Osteoblast (primary cell): ENCODE measurements around the gene CD7. TPM values are rescaled to one million over a fixed set of nuclear protein-coding genes. Genes with fewer than 3 reads are reported as not detected.

Experiments used
- DNase-seq: peaks from one replicate; pipeline ENCODE4 v3.0.0; 2011; ENCODE audit warnings: low spot score, mixed read lengths; ENCODE audit not compliant: insufficient read length; ENCODE audit errors: missing footprints
- H2AFZ ChIP-seq: 2 replicates; pipeline ENCODE4 v1.6.0; 2011; ENCODE audit warnings: mild to moderate bottlenecking, low read length
- H3K27ac ChIP-seq: 2 replicates; pipeline ENCODE4 v1.5.1; 2011; ENCODE audit warnings: mild to moderate bottlenecking, low read depth, low read length, moderate library complexity
- H3K27me3 ChIP-seq: 2 replicates; pipeline ENCODE4 v1.6.0; 2012; ENCODE audit warnings: mild to moderate bottlenecking, control low read depth, inconsistent platforms, low read length, moderate library complexity; ENCODE audit not compliant: insufficient read depth
- H3K36me3 ChIP-seq: 2 replicates; pipeline ENCODE4 v1.5.1; 2011; ENCODE audit warnings: mild to moderate bottlenecking, low read length, control low read depth, moderate library complexity; ENCODE audit not compliant: insufficient read depth
- H3K4me1 ChIP-seq: 2 replicates; pipeline ENCODE4 v1.5.1; 2011; ENCODE audit warnings: mild to moderate bottlenecking, low read length, control low read depth, moderate library complexity; ENCODE audit not compliant: insufficient read depth
- H3K4me2 ChIP-seq: 2 replicates; pipeline ENCODE4 v1.6.0; 2011; ENCODE audit warnings: mild to moderate bottlenecking, low read length; ENCODE audit not compliant: insufficient read depth
- H3K4me3 ChIP-seq: fragments of 200-600 bp; sonication (generic); 3 replicates; pipeline ENCODE4 v1.5.1; 2012; ENCODE audit warnings: mild to moderate bottlenecking, low read length, inconsistent platforms; ENCODE audit not compliant: insufficient read depth
- H3K79me2 ChIP-seq: 2 replicates; pipeline ENCODE4 v1.6.0; 2012; ENCODE audit warnings: mild to moderate bottlenecking, low read length, control low read depth, inconsistent platforms; ENCODE audit not compliant: insufficient read depth
- H3K9me3 ChIP-seq: 2 replicates; pipeline ENCODE4 v1.5.1; 2011; ENCODE audit warnings: low read depth, low read length, control low read depth
- H4K20me1 ChIP-seq: 2 replicates; pipeline ENCODE4 v1.6.0; 2012; ENCODE audit warnings: mild to moderate bottlenecking, low read length, control low read depth; ENCODE audit not compliant: insufficient read depth
- total RNA-seq: library from RNA; depleted of rRNA; stranded (reverse); fragments of >200 nt; gene quantifications from 2 replicates; pipeline ENCODE4 v1.2.3, GENCODE V29; 2012
- TF ChIP-seq, protein P1 (sequence below): IDR thresholded peaks from 2 replicates; pipeline ENCODE4 v1.5.1; 2011; ENCODE audit warnings: mild to moderate bottlenecking, low read depth, low read length, moderate library complexity; ENCODE audit errors: extremely low read depth

The CD7 gene
- total RNA-seq, 1 donor, result not detected

GRCh38 chr17:82296511-82297279 is 20.7 kb downstream of the CD7 start:
- Histone ChIP-seq H2AFZ (peak overlapping the region; percentile 93), H4K20me1 (no peaks in the 10 kb centered on the region), H3K4me2 (peak overlapping the region; percentile 99), H3K36me3 (no peaks in the 10 kb centered on the region), H3K4me1 (peaks cover 25% of the 10 kb centered on the region), H3K9me3 (no peaks in the 10 kb centered on the region), H3K27ac (peak overlapping the region; percentile 92), H3K27me3 (no peaks in the 10 kb centered on the region), H3K79me2 (no peaks in the 10 kb centered on the region), H3K4me3 (peak overlapping the region; percentile 75)
- TF ChIP-seq, protein P1, sequence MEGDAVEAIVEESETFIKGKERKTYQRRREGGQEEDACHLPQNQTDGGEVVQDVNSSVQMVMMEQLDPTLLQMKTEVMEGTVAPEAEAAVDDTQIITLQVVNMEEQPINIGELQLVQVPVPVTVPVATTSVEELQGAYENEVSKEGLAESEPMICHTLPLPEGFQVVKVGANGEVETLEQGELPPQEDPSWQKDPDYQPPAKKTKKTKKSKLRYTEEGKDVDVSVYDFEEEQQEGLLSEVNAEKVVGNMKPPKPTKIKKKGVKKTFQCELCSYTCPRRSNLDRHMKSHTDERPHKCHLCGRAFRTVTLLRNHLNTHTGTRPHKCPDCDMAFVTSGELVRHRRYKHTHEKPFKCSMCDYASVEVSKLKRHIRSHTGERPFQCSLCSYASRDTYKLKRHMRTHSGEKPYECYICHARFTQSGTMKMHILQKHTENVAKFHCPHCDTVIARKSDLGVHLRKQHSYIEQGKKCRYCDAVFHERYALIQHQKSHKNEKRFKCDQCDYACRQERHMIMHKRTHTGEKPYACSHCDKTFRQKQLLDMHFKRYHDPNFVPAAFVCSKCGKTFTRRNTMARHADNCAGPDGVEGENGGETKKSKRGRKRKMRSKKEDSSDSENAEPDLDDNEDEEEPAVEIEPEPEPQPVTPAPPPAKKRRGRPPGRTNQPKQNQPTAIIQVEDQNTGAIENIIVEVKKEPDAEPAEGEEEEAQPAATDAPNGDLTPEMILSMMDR, result no peak
- DNase-seq, result peak; percentile 78

DNA sequence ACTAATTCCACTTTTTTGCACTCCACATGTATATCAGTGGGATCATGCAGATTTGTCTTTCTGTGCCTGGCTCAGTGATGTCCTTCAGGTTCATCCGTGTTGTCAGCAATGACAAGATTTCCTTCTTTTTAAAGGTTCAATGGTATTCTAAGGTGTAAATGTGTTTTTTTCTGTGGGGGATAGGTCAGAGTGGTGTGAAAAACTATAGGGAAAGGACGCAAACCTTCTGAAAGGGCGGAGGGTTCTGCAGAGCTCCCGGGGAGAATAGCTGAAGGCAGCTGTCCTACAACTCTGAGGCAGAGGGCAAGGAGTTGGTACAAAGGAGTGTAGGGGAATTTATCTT is 22.0 kb downstream of the CD7 start:
- Histone ChIP-seq H3K27me3 (no peaks in the 10 kb centered on the region), H3K27ac (no peak overlapping the region), H4K20me1 (no peaks in the 10 kb centered on the region), H3K36me3 (no peaks in the 10 kb centered on the region), H3K9me3 (no peaks in the 10 kb centered on the region), H3K79me2 (no peaks in the 10 kb centered on the region), H3K4me2 (no peak overlapping the region), H3K4me3 (no peak overlapping the region), H2AFZ (no peak overlapping the region), H3K4me1 (peaks cover 25% of the 10 kb centered on the region)
- no peak for DNase-seq
- TF ChIP-seq, protein P1, result no peak

DNA sequence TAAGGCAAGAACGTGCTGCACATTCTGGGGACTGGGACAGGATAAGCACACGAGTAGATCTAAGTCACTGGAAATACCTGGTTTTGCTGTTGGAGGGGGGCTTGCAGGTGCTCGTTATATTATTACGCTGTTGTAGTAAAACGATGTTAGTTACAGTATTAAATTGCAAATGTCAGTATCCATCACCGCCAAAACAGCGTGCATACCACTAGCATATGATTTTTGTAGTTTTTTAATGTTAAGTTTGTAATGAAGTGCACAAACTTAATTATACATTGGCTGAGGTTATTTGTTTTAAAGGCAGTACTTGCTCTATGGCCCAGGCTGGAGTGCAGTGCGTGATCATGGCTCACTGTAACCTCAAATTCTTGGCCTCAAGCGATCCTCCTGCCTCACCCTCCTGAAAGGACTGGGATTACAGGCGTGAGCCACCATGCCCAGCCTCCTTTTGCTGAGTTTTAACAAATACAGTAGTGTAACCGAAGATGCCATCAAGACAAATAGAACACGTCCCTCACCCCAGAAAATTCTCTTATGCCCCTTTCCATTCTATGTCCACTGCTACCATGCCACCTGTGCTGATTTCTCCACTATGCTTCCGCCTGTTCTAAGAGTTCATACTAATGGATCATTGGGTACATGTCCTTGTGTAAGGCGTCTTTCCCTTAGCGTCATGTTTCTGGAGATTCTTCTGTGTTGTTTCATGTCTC is 23.2 kb downstream of the CD7 start:
- TF ChIP-seq, protein P1, result no peak
- Histone ChIP-seq H3K27me3 (no peaks in the 10 kb centered on the region), H3K4me3 (no peak overlapping the region), H2AFZ (no peak overlapping the region), H3K9me3 (no peaks in the 10 kb centered on the region), H4K20me1 (no peaks in the 10 kb centered on the region), H3K36me3 (no peaks in the 10 kb centered on the region), H3K79me2 (no peaks in the 10 kb centered on the region), H3K4me1 (peaks cover 25% of the 10 kb centered on the region), H3K27ac (no peak overlapping the region), H3K4me2 (peak overlapping the region; percentile 64)
- DNase-seq, result no peak
